NT2/D1 (cell line): ENCODE data around the gene CEP85L.

Source experiments
- SUZ12 ChIP-seq: IDR thresholded peaks from 2 replicates; pipeline ENCODE4 v1.6.1; 2011; ENCODE audit not compliant: insufficient read length, insufficient read depth; ENCODE audit errors: extremely low read depth
- YY1 ChIP-seq: IDR thresholded peaks from 2 replicates; pipeline ENCODE4 v1.6.1; 2011; ENCODE audit not compliant: insufficient read length, insufficient read depth
- ZNF274 ChIP-seq: IDR thresholded peaks from 2 replicates; pipeline ENCODE4 v1.6.1; 2011; ENCODE audit warnings: mild to moderate bottlenecking, low read depth, low read length

DNA sequence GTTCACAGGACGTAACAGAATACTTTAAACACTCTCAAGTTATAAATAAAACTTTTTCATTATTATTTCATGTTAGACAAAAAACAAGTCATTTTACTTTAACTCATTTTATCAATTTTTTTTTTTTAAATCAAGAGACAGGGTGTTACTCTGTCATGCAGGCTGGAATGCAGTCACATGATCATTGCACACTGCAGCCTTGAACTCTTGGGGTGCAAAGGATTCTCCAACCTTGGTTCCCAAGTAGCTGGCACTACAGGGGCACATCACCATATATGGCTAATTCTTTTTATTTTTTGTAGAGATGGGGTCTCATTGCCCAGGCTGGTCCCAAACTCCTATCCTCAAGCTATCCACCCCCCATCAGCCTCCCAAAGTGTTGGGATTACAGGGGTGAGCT, 89.1 kb downstream of the CEP85L start:
- TF ChIP-seq YY1: no peak
- TF ChIP-seq SUZ12: no peak
- TF ChIP-seq ZNF274: no peak
